ENCODE results near the gene HIBCH. TPM values are rescaled to one million over a fixed set of nuclear protein-coding genes. Genes with fewer than 3 reads are reported as not detected.

The HIBCH gene
- total and polyA plus RNA-seq, 2 donors (not counting 3 experiments of a cell fraction or from before 2014, with no cell fraction given), result 6.4 to 24.7 TPM

DNA sequence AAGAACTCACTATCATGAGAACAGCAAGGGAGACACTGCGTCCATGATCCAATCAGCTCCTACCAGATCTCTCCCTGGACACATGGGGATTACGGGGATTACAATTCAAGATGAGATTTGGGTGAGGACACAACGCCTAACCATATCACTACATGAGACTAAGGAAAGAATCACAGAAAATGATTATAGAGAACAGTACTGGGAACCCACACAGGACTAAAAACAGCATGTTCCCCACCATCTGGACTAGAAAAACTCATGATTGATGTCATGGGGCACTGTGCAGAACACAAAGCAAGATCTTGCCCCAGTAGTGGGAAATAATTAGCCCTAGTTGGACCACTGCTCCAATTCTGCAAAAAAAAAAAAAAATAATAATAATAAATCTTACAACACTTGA, 63.5 kb downstream of the HIBCH start:
- Histone ChIP-seq H3K9me3 (replicated peaks; ENCODE audit: control insufficient read depth, insufficient read depth, low read length) (no peaks in the 10 kb centered on the region), H3K9me1 (replicated peaks; ENCODE audit: control insufficient read depth, extremely low read depth, insufficient read depth, low read length) (no peaks in the 10 kb centered on the region), H3K79me2 (ENCODE audit: control insufficient read depth, insufficient read depth, low read length) (no peaks in the 10 kb centered on the region), H2AFZ (ENCODE audit: low read depth, low read length) (no peak overlapping the region), H3K9ac (replicated peaks; ENCODE audit: extremely low read depth, insufficient read depth, low read length) (no peak overlapping the region), H3K36me3 (ENCODE audit: control insufficient read depth in 2 of 2, extremely low read depth in 1 of 2, insufficient read depth in 2 of 2, low read length in 2 of 2) (peaks cover 0 to 2% of the 10 kb centered on the region in 2 experiments), H3K4me1 (ENCODE audit: control insufficient read depth, extremely low read depth, insufficient read depth, low read length) (no peaks in the 10 kb centered on the region), H3K27me3 (ENCODE audit: control insufficient read depth in 2 of 2, insufficient read depth in 2 of 2, low read length in 2 of 2) (no peaks in the 10 kb centered on the region), H3K27ac (ENCODE audit: insufficient read depth, low read depth, low read length) (no peak overlapping the region), H3K4me2 (ENCODE audit: insufficient read depth, low read length) (no peak overlapping the region), H3K4me3 (replicated peaks in 1 of 3; ENCODE audit: insufficient read depth in 1 of 3, low read depth in 1 of 3, low read length in 3 of 3) (no peak overlapping the region), H4K20me1 (replicated peaks; ENCODE audit: control insufficient read depth, extremely low read depth, insufficient read depth, low read length) (no peaks in the 10 kb centered on the region)
- intact Hi-C loops (cut with micrococcal nuclease), result no loop called here
- ChIA-PET POLR2A (no interaction called here), CTCF (interaction anchor here (0.9 to 1.5 kb wide), 3 partner anchors 21 to 458 kb away, joined by 3 to 4 read pairs (median 3); no protein-coding TSS in a partner anchor)
- BruUV-seq (replicated peaks), result no TSS peak
- no peak for FAIRE-seq
- DNase-seq (ENCODE audit: low read depth, low spot score), result no peak
- TF ChIP-seq GATA2 (IDR thresholded peaks at IDR 0.05; ENCODE audit: insufficient read depth, insufficient read length, low read depth, low read length) (no peak), JUN (IDR thresholded peaks at IDR 0.05; ENCODE audit: borderline replicate concordance, insufficient read depth, insufficient read length, low read depth) (no peak), MAX (IDR thresholded peaks at IDR 0.05; ENCODE audit: insufficient read depth, insufficient read length) (no peak), POLR2AphosphoS5 (IDR thresholded peaks at IDR 0.05; ENCODE audit: insufficient read depth, low read depth, low read length) (no peak), FOS (IDR thresholded peaks at IDR 0.05; ENCODE audit: borderline replicate concordance, insufficient read depth, low read length) (no peak), EZH2 (IDR thresholded peaks at IDR 0.05; ENCODE audit: borderline replicate concordance, low read depth, low read length, severe bottlenecking) (no peak)
- TF ChIP-seq, protein P1, sequence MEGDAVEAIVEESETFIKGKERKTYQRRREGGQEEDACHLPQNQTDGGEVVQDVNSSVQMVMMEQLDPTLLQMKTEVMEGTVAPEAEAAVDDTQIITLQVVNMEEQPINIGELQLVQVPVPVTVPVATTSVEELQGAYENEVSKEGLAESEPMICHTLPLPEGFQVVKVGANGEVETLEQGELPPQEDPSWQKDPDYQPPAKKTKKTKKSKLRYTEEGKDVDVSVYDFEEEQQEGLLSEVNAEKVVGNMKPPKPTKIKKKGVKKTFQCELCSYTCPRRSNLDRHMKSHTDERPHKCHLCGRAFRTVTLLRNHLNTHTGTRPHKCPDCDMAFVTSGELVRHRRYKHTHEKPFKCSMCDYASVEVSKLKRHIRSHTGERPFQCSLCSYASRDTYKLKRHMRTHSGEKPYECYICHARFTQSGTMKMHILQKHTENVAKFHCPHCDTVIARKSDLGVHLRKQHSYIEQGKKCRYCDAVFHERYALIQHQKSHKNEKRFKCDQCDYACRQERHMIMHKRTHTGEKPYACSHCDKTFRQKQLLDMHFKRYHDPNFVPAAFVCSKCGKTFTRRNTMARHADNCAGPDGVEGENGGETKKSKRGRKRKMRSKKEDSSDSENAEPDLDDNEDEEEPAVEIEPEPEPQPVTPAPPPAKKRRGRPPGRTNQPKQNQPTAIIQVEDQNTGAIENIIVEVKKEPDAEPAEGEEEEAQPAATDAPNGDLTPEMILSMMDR (IDR thresholded peaks at IDR 0.05; ENCODE audit: extremely low read depth in 1 of 2, insufficient read depth in 1 of 2, low read depth in 1 of 2, low read length in 2 of 2), result no peak
- dilution Hi-C loops (cut with MboI; ENCODE audit: extremely low pct_ligation_motif_present, low sequenced_read_pairs), result no loop called here
